Mesendoderm (in vitro differentiated cells): ENCODE results near the gene MAMDC4.

Experiments used
- DNase-seq: peaks from one replicate; pipeline ENCODE4 v3.0.0; 2013
- H2AK5ac ChIP-seq: 2 replicates; pipeline ENCODE4 v1.6.1; 2013; ENCODE audit warnings: low read length, inconsistent platforms
- H2BK120ac ChIP-seq: 2 replicates; pipeline ENCODE4 v1.6.1; 2013; ENCODE audit warnings: low read depth, mild to moderate bottlenecking, low read length, moderate library complexity, mixed read lengths
- H2BK15ac ChIP-seq: replicated peaks from 2 replicates; pipeline ENCODE4 v1.6.1; 2013; ENCODE audit warnings: low read depth, mild to moderate bottlenecking, moderate library complexity
- H2BK5ac ChIP-seq: 2 replicates; pipeline ENCODE4 v1.6.1; 2013; ENCODE audit warnings: low read length, inconsistent platforms
- H3K18ac ChIP-seq: 2 replicates; pipeline ENCODE4 v1.6.1; 2013; ENCODE audit warnings: mild to moderate bottlenecking, low read length, mixed read lengths
- H3K23ac ChIP-seq: one replicate; pipeline ENCODE4 v1.6.1; 2013; ENCODE audit warnings: low read length
- H3K27ac ChIP-seq: 2 replicates; pipeline ENCODE4 v1.5.1; 2013; ENCODE audit warnings: low read depth, mild to moderate bottlenecking, inconsistent platforms, low read length, moderate library complexity
- H3K27me3 ChIP-seq: 2 replicates; pipeline ENCODE4 v1.6.1; 2013; ENCODE audit warnings: low read length, control low read depth, mild to moderate bottlenecking, inconsistent platforms; ENCODE audit not compliant: insufficient read depth, poor library complexity
- H3K36me3 ChIP-seq: 2 replicates; pipeline ENCODE4 v1.6.1; 2013; ENCODE audit warnings: low read length, inconsistent platforms; ENCODE audit not compliant: control insufficient read depth, insufficient read depth
- H3K4ac ChIP-seq: one replicate; pipeline ENCODE4 v1.6.1; 2013; ENCODE audit warnings: low read depth, mild to moderate bottlenecking, low read length, moderate library complexity
- H3K4me1 ChIP-seq: 2 replicates; pipeline ENCODE4 v1.6.1; 2013; ENCODE audit warnings: low read depth, low read length, inconsistent platforms; ENCODE audit not compliant: control insufficient read depth
- H3K4me2 ChIP-seq: 2 replicates; pipeline ENCODE4 v1.6.1; 2013; ENCODE audit warnings: low read length
- H3K4me3 ChIP-seq: 2 replicates; pipeline ENCODE4 v1.5.1; 2013; ENCODE audit warnings: mild to moderate bottlenecking, low read length
- H3K56ac ChIP-seq: one replicate; pipeline ENCODE4 v1.6.1; 2013; ENCODE audit warnings: low read length
- H3K79me1 ChIP-seq: 2 replicates; pipeline ENCODE4 v1.6.1; 2013; ENCODE audit warnings: low read length, inconsistent platforms
- H3K79me2 ChIP-seq: 2 replicates; pipeline ENCODE4 v1.6.1; 2013; ENCODE audit warnings: mild to moderate bottlenecking, low read length; ENCODE audit not compliant: control insufficient read depth, insufficient read depth
- H3K9ac ChIP-seq: 2 replicates; pipeline ENCODE4 v1.6.1; 2013; ENCODE audit warnings: low read length, inconsistent platforms
- H4K5ac ChIP-seq: one replicate; pipeline ENCODE4 v1.6.1; 2013; ENCODE audit warnings: low read length
- H4K8ac ChIP-seq: one replicate; pipeline ENCODE4 v1.6.1; 2013; ENCODE audit warnings: low read depth, mild to moderate bottlenecking, control low read depth, low read length, moderate library complexity
- WGBS: extraction: QIAGEN DNeasy Blood & Tissue Kit; methylation state at CpG from one replicate; pipeline ENCODE4 v1.1.7; 2013; ENCODE audit warnings: low lambda C conversion rate, missing lambda C conversion rate; ENCODE audit not compliant: insufficient coverage; ENCODE audit errors: extremely low coverage; 5-methylcytosine and 5-hydroxymethylcytosine counted together

MAMDC4 gene

GRCh38 chr9:136828474-136829140, 23.5 kb upstream of the MAMDC4 start:
- H4K5ac ChIP-seq: no peak overlapping the region
- H2AK5ac ChIP-seq: no peak overlapping the region
- H3K4me3 ChIP-seq: no peak overlapping the region
- no peak overlapping the region for H3K4ac ChIP-seq
- H4K8ac ChIP-seq: no peak overlapping the region
- no peak overlapping the region for H3K27ac ChIP-seq
- H2BK5ac ChIP-seq: no peak overlapping the region
- H3K23ac ChIP-seq: no peak overlapping the region
- no peak overlapping the region for H3K18ac ChIP-seq
- H2BK120ac ChIP-seq: no peak overlapping the region
- no peaks in the 10 kb centered on the region for H3K79me1 ChIP-seq
- no peak overlapping the region for H2BK15ac ChIP-seq
- H3K27me3 ChIP-seq: no peaks in the 10 kb centered on the region
- no peaks in the 10 kb centered on the region for H3K4me1 ChIP-seq
- no peak for DNase-seq
- WGBS: no CpG with 5 or more reads among the region's 31 CpGs
- no peaks in the 10 kb centered on the region for H3K79me2 ChIP-seq
- no peak overlapping the region for H3K56ac ChIP-seq
- H3K4me2 ChIP-seq: no peak overlapping the region
- H3K36me3 ChIP-seq: peaks cover 24% of the 10 kb centered on the region
- no peak overlapping the region for H3K9ac ChIP-seq

- Histone ChIP-seq H2BK5ac (no peak overlapping the region), H3K4me1 (no peaks in the 10 kb centered on the region), H2BK120ac (no peak overlapping the region), H3K56ac (no peak overlapping the region), H3K27me3 (no peaks in the 10 kb centered on the region), H3K4me2 (no peak overlapping the region), H3K9ac (no peak overlapping the region), H4K5ac (no peak overlapping the region), H3K79me2 (no peaks in the 10 kb centered on the region), H4K8ac (no peak overlapping the region), H3K4ac (no peak overlapping the region), H3K18ac (no peak overlapping the region), H3K27ac (no peak overlapping the region), H2AK5ac (no peak overlapping the region), H3K79me1 (no peaks in the 10 kb centered on the region), H2BK15ac (no peak overlapping the region), H3K23ac (no peak overlapping the region), H3K36me3 (peaks cover 24% of the 10 kb centered on the region), H3K4me3 (no peak overlapping the region)
- DNase-seq: no peak
- WGBS: no CpG with 5 or more reads among the region's 14 CpGs
Observed at GRCh38 chr9:136829412-136829811, 22.7 kb upstream of the MAMDC4 start.

GRCh38 chr9:136829981-136830885, 21.9 kb upstream of the MAMDC4 start:
- no peak overlapping the region for H2BK120ac ChIP-seq
- H3K56ac ChIP-seq: no peak overlapping the region
- DNase-seq: no peak
- no peaks in the 10 kb centered on the region for H3K79me1 ChIP-seq
- no peak overlapping the region for H2BK15ac ChIP-seq
- H3K27ac ChIP-seq: no peak overlapping the region
- WGBS: no CpG with 5 or more reads among the region's 41 CpGs
- no peak overlapping the region for H2BK5ac ChIP-seq
- H3K27me3 ChIP-seq: no peaks in the 10 kb centered on the region
- H3K4me2 ChIP-seq: no peak overlapping the region
- no peak overlapping the region for H4K8ac ChIP-seq
- H3K79me2 ChIP-seq: no peaks in the 10 kb centered on the region
- no peak overlapping the region for H4K5ac ChIP-seq
- H3K4me3 ChIP-seq: no peak overlapping the region
- H3K4ac ChIP-seq: no peak overlapping the region
- H3K23ac ChIP-seq: no peak overlapping the region
- no peaks in the 10 kb centered on the region for H3K4me1 ChIP-seq
- H2AK5ac ChIP-seq: no peak overlapping the region
- no peak overlapping the region for H3K18ac ChIP-seq
- no peak overlapping the region for H3K9ac ChIP-seq
- H3K36me3 ChIP-seq: peaks cover 22% of the 10 kb centered on the region

- Histone ChIP-seq H3K27me3 (no peaks in the 10 kb centered on the region), H3K36me3 (peaks cover 17% of the 10 kb centered on the region), H3K4ac (no peak overlapping the region), H3K27ac (no peak overlapping the region), H4K5ac (no peak overlapping the region), H4K8ac (no peak overlapping the region), H3K4me2 (no peak overlapping the region), H3K4me3 (no peak overlapping the region), H3K4me1 (no peaks in the 10 kb centered on the region), H2BK120ac (no peak overlapping the region), H2AK5ac (no peak overlapping the region), H3K56ac (no peak overlapping the region), H3K18ac (no peak overlapping the region), H3K79me2 (no peaks in the 10 kb centered on the region), H3K23ac (no peak overlapping the region), H2BK5ac (no peak overlapping the region), H2BK15ac (no peak overlapping the region), H3K9ac (no peak overlapping the region), H3K79me1 (no peaks in the 10 kb centered on the region)
- DNase-seq: no peak
- no CpG with 5 or more reads among the region's 30 CpGs for WGBS
Observed at GRCh38 chr9:136831002-136831719, 21.0 kb upstream of the MAMDC4 start.

GRCh38 chr9:136831720-136832104, 20.4 kb upstream of the MAMDC4 start:
- H3K36me3 ChIP-seq: peaks cover 17% of the 10 kb centered on the region
- no peak overlapping the region for H4K8ac ChIP-seq
- H3K79me2 ChIP-seq: no peaks in the 10 kb centered on the region
- no CpG with 5 or more reads among the region's 23 CpGs for WGBS
- no peaks in the 10 kb centered on the region for H3K79me1 ChIP-seq
- no peak overlapping the region for H4K5ac ChIP-seq
- H3K9ac ChIP-seq: no peak overlapping the region
- H2AK5ac ChIP-seq: no peak overlapping the region
- no peak overlapping the region for H3K4me3 ChIP-seq
- no peak overlapping the region for H3K27ac ChIP-seq
- H3K4me2 ChIP-seq: no peak overlapping the region
- no peaks in the 10 kb centered on the region for H3K4me1 ChIP-seq
- H2BK5ac ChIP-seq: no peak overlapping the region
- no peak for DNase-seq
- no peak overlapping the region for H2BK120ac ChIP-seq
- H3K56ac ChIP-seq: no peak overlapping the region
- no peak overlapping the region for H2BK15ac ChIP-seq
- no peaks in the 10 kb centered on the region for H3K27me3 ChIP-seq
- H3K23ac ChIP-seq: no peak overlapping the region
- H3K4ac ChIP-seq: no peak overlapping the region
- no peak overlapping the region for H3K18ac ChIP-seq
